ENCODE data around the gene UBE2N. TPM values are rescaled to one million over a fixed set of nuclear protein-coding genes. Genes with fewer than 3 reads are reported as not detected.

UBE2N gene
- total and polyA plus RNA-seq, 2 of the 8 experiments (the other 6 are each of a cell fraction or from before 2014, with no cell fraction given), result 108 to 225 TPM

Small RNA genes lying within 50 kb of the gene (small RNA-seq; reads per million reads assigned to genes)
- not detected for gene RF00019 (ENCODE audit: insufficient read depth)

Other genes starting within 250 kb of the UBE2N start
- 61.0 and 71.7 TPM in 2 replicates for gene NUDT4, start 64.0 kb downstream of the UBE2N start, total RNA-seq (2021; fragmentation: NEBNext Ultra II Directional; extraction: Animal tissue kit (Norgen Biotek cat#: 25700))
- gene NUDT4, start 64.0 kb downstream of the UBE2N start, polyA plus RNA-seq (2011; rRNA removed), result 12.9 and 17.3 TPM in 2 replicates
- gene MRPL42, start 25.6 kb upstream of the UBE2N start, total RNA-seq (2021; fragmentation: NEBNext Ultra II Directional; extraction: Animal tissue kit (Norgen Biotek cat#: 25700)), result 171 and 176 TPM in 2 replicates
- 57.5 and 110 TPM in 2 replicates for gene MRPL42, start 25.6 kb upstream of the UBE2N start, polyA plus RNA-seq (2011; rRNA removed)
- 18.0 TPM in 2 replicates for gene SOCS2, start 130.7 kb upstream of the UBE2N start, total RNA-seq (2021; fragmentation: NEBNext Ultra II Directional; extraction: Animal tissue kit (Norgen Biotek cat#: 25700))
- gene SOCS2, start 130.7 kb upstream of the UBE2N start, polyA plus RNA-seq (2011; rRNA removed), result 12.6 and 14.5 TPM in 2 replicates
- 7.5 and 8.1 TPM in 2 replicates for gene CRADD, start 235.4 kb upstream of the UBE2N start, total RNA-seq (2021; fragmentation: NEBNext Ultra II Directional; extraction: Animal tissue kit (Norgen Biotek cat#: 25700))
- 14.1 and 15.4 TPM in 2 replicates for gene CRADD, start 235.4 kb upstream of the UBE2N start, polyA plus RNA-seq (2011; rRNA removed)